ENCODE data around the gene CDH22. TPM values are rescaled to one million over a fixed set of nuclear protein-coding genes. Genes with fewer than 3 reads are reported as not detected.

Gene CDH22
- total and polyA plus RNA-seq, 7 donors = 0.11 to 1.4 (median 0.53) TPM

- intact Hi-C loops (cut with DNase I) = loop anchor here (2.0 to 5.0 kb wide), 4 partner anchors 40 to 215 kb away; partner anchors contain the start of gene CDH22 (in 2 of the 2)
- peak; percentile 86 for TF ChIP-seq CTCF (IDR thresholded peaks at IDR 0.05)
- Histone ChIP-seq H3K4me3 (no peak overlapping the region), H3K36me3 (ENCODE audit: insufficient read depth in 1 of 2, low read depth in 1 of 2) (no peaks in the 10 kb centered on the region), H3K4me1 (peaks cover 13% of the 10 kb centered on the region), H3K9me3 (no peaks in the 10 kb centered on the region), H3K27ac (no peak overlapping the region), H3K27me3 (ENCODE audit: insufficient read depth in 3 of 3, low read length in 2 of 3) (peaks cover 0 to 8% (median 0%) of the 10 kb centered on the region in 3 donors)
- ATAC-seq (peak; percentile 85 to 95 (median 90)), DNase-seq (peak; percentile 71 to 82)
- WGBS, 3 donors = 13 to 15% (median 14%) methylated on average over 17 of the region's 17 CpGs
These were observed 175.6 kb downstream of the CDH22 start for GRCh38 chr20:46132705-46133120.

- Histone ChIP-seq H3K27me3 (ENCODE audit: insufficient read depth in 3 of 3, low read length in 2 of 3) (no peaks in the 10 kb centered on the region), H3K36me3 (ENCODE audit: insufficient read depth in 1 of 2, low read depth in 1 of 2) (peaks cover 0 to 10% of the 10 kb centered on the region in 2 donors), H3K9me3 (no peaks in the 10 kb centered on the region), H3K27ac (no peak overlapping the region), H3K4me3 (no peak overlapping the region), H3K4me1 (peaks cover 13% of the 10 kb centered on the region)
- 31 to 38% (median 32%) methylated on average over 6 of the region's 6 CpGs for WGBS, 3 donors
- no peak for ATAC-seq
- intact Hi-C loops (cut with DNase I) = loop anchor here (5.0 kb wide), 3 partner anchors 121 to 216 kb away; partner anchors contain the start of gene CDH22 (in 2 of the 2)
- DNase-seq = no peak
- TF ChIP-seq CTCF (IDR thresholded peaks at IDR 0.05) = no peak
These were observed 176.9 kb downstream of the CDH22 start for GRCh38 chr20:46131396-46131795.

- DNase-seq (no peak), ATAC-seq (no peak)
- TF ChIP-seq CTCF (IDR thresholded peaks at IDR 0.05) = no peak
- Histone ChIP-seq H3K27ac (no peak overlapping the region), H3K36me3 (ENCODE audit: insufficient read depth in 1 of 2, low read depth in 1 of 2) (peaks cover 0 to 19% of the 10 kb centered on the region in 2 donors), H3K9me3 (no peaks in the 10 kb centered on the region), H3K4me1 (peaks cover 13% of the 10 kb centered on the region), H3K4me3 (no peak overlapping the region), H3K27me3 (ENCODE audit: insufficient read depth in 3 of 3, low read length in 2 of 3) (no peaks in the 10 kb centered on the region)
- intact Hi-C loops (cut with DNase I) = loop anchor here (1.0 to 5.0 kb wide), 4 partner anchors 122 to 220 kb away; partner anchors contain the start of gene CDH22 (in 2 of the 2)
- WGBS, 3 donors = 50 to 62% (median 52%) methylated on average over 4 of the region's 4 CpGs
These were observed 177.8 kb downstream of the CDH22 start for GRCh38 chr20:46130534-46130933.

GRCh38 chr20:46129955-46130481 lies 178.3 kb downstream of the CDH22 start:
- TF ChIP-seq CTCF (IDR thresholded peaks at IDR 0.05) = no peak
- Histone ChIP-seq H3K36me3 (ENCODE audit: insufficient read depth in 1 of 2, low read depth in 1 of 2) (peaks cover 0 to 23% of the 10 kb centered on the region in 2 donors), H3K27ac (no peak overlapping the region), H3K9me3 (no peaks in the 10 kb centered on the region), H3K4me3 (no peak overlapping the region), H3K4me1 (peaks cover 13% of the 10 kb centered on the region), H3K27me3 (ENCODE audit: insufficient read depth in 3 of 3, low read length in 2 of 3) (no peaks in the 10 kb centered on the region)
- ATAC-seq (peak in 3 of 4 donors; percentile 17 to 40 (median 36)), DNase-seq (no peak)
- WGBS, 3 donors = 26 to 35% (median 32%) methylated on average over 5 of the region's 5 CpGs
- intact Hi-C loops (cut with DNase I) = loop anchor here (1.0 to 5.0 kb wide), 4 partner anchors 122 to 220 kb away; partner anchors contain the start of gene CDH22 (in 2 of the 2)

Data from psoas muscle (tissue), 8 donors.